Esophagus squamous epithelium (tissue), 5 donors: ENCODE measurements around the gene PANX2. TPM values are rescaled to one million over a fixed set of nuclear protein-coding genes. Genes with fewer than 3 reads are reported as not detected.

Experiments used
- DNase-seq: peaks from one replicate; lab custom pipeline; 2025; lab: John Stamatoyannopoulos, UW
- H3K27ac ChIP-seq, 4 donors: fragments of 200-600 bp; sonication (generic); one replicate each; pipeline ENCODE4 v1.5.1; 2016 to 2019; ENCODE audit warnings: mild to moderate bottlenecking in 1 of 4
- H3K27me3 ChIP-seq, 4 donors: fragments of 200-600 bp; sonication (generic); 1 replicate in 3 of 4; 2 replicates in 1 of 4; pipeline versions ENCODE4 v1.5.1 to v1.6.0; 2017 to 2021; ENCODE audit warnings: antibody characterized with exemption in 1 of 4
- H3K36me3 ChIP-seq, 3 donors: fragments of 200-600 bp; sonication (generic); one replicate each; pipeline ENCODE4 v1.5.1; 2016 to 2019
- H3K4me1 ChIP-seq, 3 donors: fragments of 200-600 bp; sonication (generic); one replicate each; pipeline ENCODE4 v1.5.1; 2017 to 2019
- H3K4me3 ChIP-seq, 4 donors: fragments of 200-600 bp; sonication (generic); 1 replicate in 3 of 4; 2 replicates in 1 of 4; pipeline ENCODE4 v1.5.1; 2016 to 2019; ENCODE audit warnings: mild to moderate bottlenecking in 2 of 4, moderate library complexity in 1 of 4
- H3K9me3 ChIP-seq, 3 donors: fragments of 200-600 bp; sonication (generic); one replicate each; pipeline ENCODE4 v1.5.1; 2016 to 2019
- CTCF ChIP-seq, 6 experiments: fragments of 450-650 bp in 4 of 6; fragments of 200-600 bp in 2 of 6; sonication (generic) in 2 of 6; IDR thresholded peaks; one replicate each; pipeline ENCODE4 v1.5.1; 2016 to 2019; ENCODE audit warnings: antibody characterized with exemption in 6 of 6, mild to moderate bottlenecking in 4 of 6, moderate library complexity in 4 of 6
- POLR2A ChIP-seq, 4 donors: fragments of 450-650 bp; IDR thresholded peaks; one replicate each; pipeline ENCODE4 v1.6.1; 2017; ENCODE audit warnings: antibody characterized with exemption in 4 of 4, mild to moderate bottlenecking in 4 of 4, moderate library complexity in 3 of 4
- WGBS, 2 donors: methylation state at CpG; one replicate each; pipeline ENCODE4 v1.1.5; 2018; 5-methylcytosine and 5-hydroxymethylcytosine counted together
- intact Hi-C: fragments of 100-400 bp; cut with DNase I; formaldehyde crosslinking; loops from one replicate; pipeline ENCODE4 v1.15.0; 2022
- total RNA-seq, 4 donors: library from RNA; depleted of rRNA; stranded (reverse); fragments of >200 nt; gene quantifications; one replicate each; pipeline ENCODE4 v1.1.0, GENCODE V29; 2016
- donor health status: DM: yes; HTN: yes; CAD: no.

The PANX2 gene
- total RNA-seq, 4 donors from 2014 or later: 1.6 to 4.5 (median 3.4) TPM

- H3K4me1 ChIP-seq: peaks cover 0 to 8% (median 5%) of the 10 kb centered on the region in 3 donors
- intact Hi-C loops: no loop called here
- peaks cover 0 to 52% (median 0%) of the 10 kb centered on the region in 4 donors for H3K27me3 ChIP-seq
Observed at GRCh38 chr22:50177537-50178470, 7.3 kb downstream of the PANX2 start.

GRCh38 chr22:50178471-50178864, 7.9 kb downstream of the PANX2 start:
- Histone ChIP-seq H3K27ac (no peak overlapping the region), H3K36me3 (no peaks in the 10 kb centered on the region), H3K4me1 (peaks cover 6 to 15% (median 9%) of the 10 kb centered on the region in 3 donors), H3K4me3 (no peak overlapping the region), H3K9me3 (no peaks in the 10 kb centered on the region), H3K27me3 (peaks cover 0 to 47% (median 0%) of the 10 kb centered on the region in 4 donors)
- 83 to 92% methylated on average over 1 to 5 of the region's 22 CpGs for WGBS, 2 donors
- intact Hi-C loops: no loop called here
- DNase-seq: no peak
- TF ChIP-seq CTCF (IDR thresholded peaks at IDR 0.05) (no peak), POLR2A (IDR thresholded peaks at IDR 0.05) (no peak)

More at GRCh38 chr22:50177537-50178470, 7.3 kb downstream of the PANX2 start:
- H3K4me3 ChIP-seq: no peak overlapping the region
- TF ChIP-seq CTCF (IDR thresholded peaks at IDR 0.05) (no peak), POLR2A (IDR thresholded peaks at IDR 0.05) (no peak)
- no peaks in the 10 kb centered on the region for H3K9me3 ChIP-seq
- no peaks in the 10 kb centered on the region for H3K36me3 ChIP-seq
- WGBS, 2 donors: 92 to 97% methylated on average over 18 to 30 of the region's 98 CpGs
- no peak for DNase-seq
- no peak overlapping the region for H3K27ac ChIP-seq

GRCh38 chr22:50178871-50179869, 8.6 kb downstream of the PANX2 start:
- Histone ChIP-seq H3K9me3 (no peaks in the 10 kb centered on the region), H3K4me1 (peaks cover 12 to 22% (median 13%) of the 10 kb centered on the region in 3 donors), H3K27ac (no peak overlapping the region), H3K4me3 (no peak overlapping the region), H3K36me3 (no peaks in the 10 kb centered on the region), H3K27me3 (peaks cover 0 to 41% (median 0%) of the 10 kb centered on the region in 4 donors)
- intact Hi-C loops: no loop called here
- TF ChIP-seq CTCF (IDR thresholded peaks at IDR 0.05) (no peak), POLR2A (IDR thresholded peaks at IDR 0.05) (no peak)
- WGBS, 2 donors: 69 to 93% methylated on average over 8 to 15 of the region's 64 CpGs
- no peak for DNase-seq

- no peak for TF ChIP-seq CTCF (IDR thresholded peaks at IDR 0.05)
- no peak for TF ChIP-seq POLR2A (IDR thresholded peaks at IDR 0.05)
- H3K9me3 ChIP-seq: no peaks in the 10 kb centered on the region
- DNase-seq: no peak
- intact Hi-C loops: no loop called here
- peaks cover 19 to 32% (median 22%) of the 10 kb centered on the region in 3 donors for H3K4me1 ChIP-seq
- 55 to 75% methylated on average over 20 to 38 of the region's 39 CpGs for WGBS, 2 donors
- H3K36me3 ChIP-seq: no peaks in the 10 kb centered on the region
- no peak overlapping the region for H3K4me3 ChIP-seq
- H3K27ac ChIP-seq: no peak overlapping the region
- H3K27me3 ChIP-seq: peaks cover 0 to 35% (median 0%) of the 10 kb centered on the region in 4 donors
Observed at GRCh38 chr22:50179937-50180726, 9.6 kb downstream of the PANX2 start.
